ENCODE data around the gene PLIN3. TPM values are rescaled to one million over a fixed set of nuclear protein-coding genes. Genes with fewer than 3 reads are reported as not detected.
"Not testable (repeated sequence)": the region's sequence is repeated elsewhere in the genome, so short reads cannot be mapped to it uniquely, and the experiment has no call there.

The PLIN3 gene
- total RNA-seq, 1 experiment from 2014 or later, result 63.8 TPM

DNA sequence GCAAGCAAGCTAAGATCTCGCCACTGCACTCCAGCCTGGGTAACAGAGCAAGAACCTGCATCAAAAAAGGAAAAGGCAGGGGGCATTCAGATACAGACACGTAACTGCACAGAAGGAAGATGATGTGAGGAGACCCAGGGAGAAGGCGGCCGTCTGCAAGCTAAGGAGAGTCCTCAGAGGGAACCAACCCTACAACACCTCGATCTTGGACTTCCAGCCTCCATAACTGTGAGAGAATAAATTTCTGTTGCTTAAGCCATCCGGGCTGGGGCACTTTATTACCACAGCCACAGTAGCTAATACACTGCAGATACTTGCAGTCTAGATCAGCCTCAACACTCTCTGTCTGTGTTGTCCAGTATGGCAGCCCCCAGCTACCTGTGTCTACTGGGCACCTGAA lies 43.9 kb downstream of the PLIN3 start:
- H3K36me3 Mint-ChIP-seq (ENCODE audit: insufficient read depth, unreplicated experiment), result peaks cover 4% of the 10 kb centered on the region
- POLR2A ChIA-PET, result no interaction called here
- intact Hi-C loops (cut with micrococcal nuclease; ENCODE audit: unreplicated experiment), result no loop called here
- no peak overlapping the region for H3K4me3 Mint-ChIP-seq (ENCODE audit: unreplicated experiment)
- BruUV-seq (replicated peaks), result no TSS peak
- CTCF ChIA-PET, result interaction anchor here (0.7 kb wide), 1 partner anchor 31 kb away, joined by 5 read pairs; no protein-coding TSS in a partner anchor
- TF ChIP-seq CTCF (IDR thresholded peaks at IDR 0.05; ENCODE audit: insufficient read depth in 1 of 2, low read depth in 1 of 2, low read length in 1 of 2, severe bottlenecking in 1 of 2, unreplicated experiment in 1 of 2), result no peak
- H3K27me3 Mint-ChIP-seq (ENCODE audit: insufficient read depth, unreplicated experiment), result no peaks in the 10 kb centered on the region
- no peaks in the 10 kb centered on the region for H3K4me1 Mint-ChIP-seq (ENCODE audit: low read depth, unreplicated experiment)
- H3K27ac Mint-ChIP-seq (ENCODE audit: unreplicated experiment), result no peak overlapping the region
- H3K27me3 ChIP-seq (replicated peaks; ENCODE audit: control insufficient read depth, insufficient read depth, low read length), result no peaks in the 10 kb centered on the region
- H3K4me3 ChIP-seq (ENCODE audit: low read depth, low read length), result no peak overlapping the region
- H3K9me3 ChIP-seq, result no peaks in the 10 kb centered on the region
- no peak for DNase-seq
- H3K9me3 Mint-ChIP-seq (ENCODE audit: unreplicated experiment), result no peaks in the 10 kb centered on the region
- H3K4me1 ChIP-seq, result no peaks in the 10 kb centered on the region
- no peaks in the 10 kb centered on the region for H3K36me3 ChIP-seq (ENCODE audit: control insufficient read depth, insufficient read depth, low read length)

- H3K9me3 Mint-ChIP-seq (ENCODE audit: unreplicated experiment); intact Hi-C loops (cut with micrococcal nuclease; ENCODE audit: unreplicated experiment); H3K27me3 ChIP-seq (replicated peaks; ENCODE audit: control insufficient read depth, insufficient read depth, low read length); CTCF ChIA-PET; POLR2A ChIA-PET; BruUV-seq (replicated peaks); H3K27ac Mint-ChIP-seq (ENCODE audit: unreplicated experiment); H3K4me1 ChIP-seq; H3K36me3 Mint-ChIP-seq (ENCODE audit: insufficient read depth, unreplicated experiment); H3K4me3 Mint-ChIP-seq (ENCODE audit: unreplicated experiment); H3K4me3 ChIP-seq (ENCODE audit: low read depth, low read length); H3K4me1 Mint-ChIP-seq (ENCODE audit: low read depth, unreplicated experiment); H3K36me3 ChIP-seq (ENCODE audit: control insufficient read depth, insufficient read depth, low read length); H3K9me3 ChIP-seq; DNase-seq; H3K27me3 Mint-ChIP-seq (ENCODE audit: insufficient read depth, unreplicated experiment): not testable (repeated sequence)
Observed at GRCh38 chr19:4822354-4822753, 45.1 kb downstream of the PLIN3 start.

DNA sequence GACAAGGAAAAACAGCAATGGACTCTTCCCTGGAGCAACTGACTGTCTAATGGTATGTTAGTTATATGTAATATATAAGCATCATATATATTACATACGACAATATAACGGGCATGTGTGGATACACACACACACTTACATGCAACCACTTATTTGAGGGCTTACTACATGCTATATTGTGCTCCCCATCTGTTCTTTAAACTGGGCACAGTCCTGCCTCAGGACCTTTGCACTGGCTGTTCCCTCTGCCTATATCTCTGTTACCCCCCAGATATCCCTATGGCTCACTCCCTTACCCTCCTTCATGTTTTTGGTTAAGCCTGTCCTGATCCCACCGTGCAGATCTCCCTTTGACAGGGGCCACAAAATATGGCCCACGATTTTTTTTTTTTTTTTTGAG lies 46.2 kb downstream of the PLIN3 start:
- no peak overlapping the region for H3K27ac Mint-ChIP-seq (ENCODE audit: unreplicated experiment)
- no peaks in the 10 kb centered on the region for H3K9me3 ChIP-seq
- no peaks in the 10 kb centered on the region for H3K9me3 Mint-ChIP-seq (ENCODE audit: unreplicated experiment)
- no peak for TF ChIP-seq CTCF (IDR thresholded peaks at IDR 0.05; ENCODE audit: insufficient read depth in 1 of 2, low read depth in 1 of 2, low read length in 1 of 2, severe bottlenecking in 1 of 2, unreplicated experiment in 1 of 2)
- peaks cover 14% of the 10 kb centered on the region for H3K36me3 Mint-ChIP-seq (ENCODE audit: insufficient read depth, unreplicated experiment)
- ChIA-PET POLR2A (interaction anchor here (0.6 kb wide), 1 partner anchor 15 kb away, joined by 3 read pairs; no protein-coding TSS in a partner anchor), CTCF (no interaction called here)
- no peaks in the 10 kb centered on the region for H3K27me3 Mint-ChIP-seq (ENCODE audit: insufficient read depth, unreplicated experiment)
- H3K4me3 ChIP-seq (ENCODE audit: low read depth, low read length), result no peak overlapping the region
- BruUV-seq (replicated peaks), result no TSS peak
- H3K4me3 Mint-ChIP-seq (ENCODE audit: unreplicated experiment), result no peak overlapping the region
- H3K36me3 ChIP-seq (ENCODE audit: control insufficient read depth, insufficient read depth, low read length), result no peaks in the 10 kb centered on the region
- no peaks in the 10 kb centered on the region for H3K4me1 ChIP-seq
- H3K4me1 Mint-ChIP-seq (ENCODE audit: low read depth, unreplicated experiment), result no peaks in the 10 kb centered on the region
- intact Hi-C loops (cut with micrococcal nuclease; ENCODE audit: unreplicated experiment), result no loop called here
- H3K27me3 ChIP-seq (replicated peaks; ENCODE audit: control insufficient read depth, insufficient read depth, low read length), result no peaks in the 10 kb centered on the region
- no peak for DNase-seq

All from Caco-2 (cell line).